ENCODE data around the gene GNG14. TPM values are rescaled to one million over a fixed set of nuclear protein-coding genes. Genes with fewer than 3 reads are reported as not detected.
A peak's percentile ranks its signal among the peaks of the same experiment; 100 is the strongest.

Gene GNG14
- total and polyA plus RNA-seq, 10 of the 15 experiments (the other 5 are each of a cell fraction or from before 2014, with no cell fraction given), result not detected

DNA sequence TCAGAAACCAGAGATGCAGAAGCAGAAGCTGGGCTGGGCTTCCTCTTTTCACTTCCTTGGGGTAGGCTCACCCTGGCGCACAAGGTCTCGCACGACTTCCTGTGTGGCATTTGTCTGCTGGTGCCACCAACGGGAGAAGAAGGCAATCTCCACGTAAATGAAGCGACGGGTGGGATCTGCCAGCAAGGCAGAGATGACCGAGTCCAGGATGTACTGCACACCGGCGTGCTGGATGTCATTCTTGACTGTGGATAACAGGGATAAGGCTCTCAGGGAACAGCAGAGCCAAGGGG lies 22.6 kb upstream of the GNG14 start (continued):
- no peak for TF ChIP-seq TCF12 (IDR thresholded peaks at IDR 0.05; ENCODE audit: low read depth, low read length)
- no peak for TF ChIP-seq MYB (IDR thresholded peaks at IDR 0.05; ENCODE audit: borderline replicate concordance, low read depth, low read length)
- TF ChIP-seq, protein P1, sequence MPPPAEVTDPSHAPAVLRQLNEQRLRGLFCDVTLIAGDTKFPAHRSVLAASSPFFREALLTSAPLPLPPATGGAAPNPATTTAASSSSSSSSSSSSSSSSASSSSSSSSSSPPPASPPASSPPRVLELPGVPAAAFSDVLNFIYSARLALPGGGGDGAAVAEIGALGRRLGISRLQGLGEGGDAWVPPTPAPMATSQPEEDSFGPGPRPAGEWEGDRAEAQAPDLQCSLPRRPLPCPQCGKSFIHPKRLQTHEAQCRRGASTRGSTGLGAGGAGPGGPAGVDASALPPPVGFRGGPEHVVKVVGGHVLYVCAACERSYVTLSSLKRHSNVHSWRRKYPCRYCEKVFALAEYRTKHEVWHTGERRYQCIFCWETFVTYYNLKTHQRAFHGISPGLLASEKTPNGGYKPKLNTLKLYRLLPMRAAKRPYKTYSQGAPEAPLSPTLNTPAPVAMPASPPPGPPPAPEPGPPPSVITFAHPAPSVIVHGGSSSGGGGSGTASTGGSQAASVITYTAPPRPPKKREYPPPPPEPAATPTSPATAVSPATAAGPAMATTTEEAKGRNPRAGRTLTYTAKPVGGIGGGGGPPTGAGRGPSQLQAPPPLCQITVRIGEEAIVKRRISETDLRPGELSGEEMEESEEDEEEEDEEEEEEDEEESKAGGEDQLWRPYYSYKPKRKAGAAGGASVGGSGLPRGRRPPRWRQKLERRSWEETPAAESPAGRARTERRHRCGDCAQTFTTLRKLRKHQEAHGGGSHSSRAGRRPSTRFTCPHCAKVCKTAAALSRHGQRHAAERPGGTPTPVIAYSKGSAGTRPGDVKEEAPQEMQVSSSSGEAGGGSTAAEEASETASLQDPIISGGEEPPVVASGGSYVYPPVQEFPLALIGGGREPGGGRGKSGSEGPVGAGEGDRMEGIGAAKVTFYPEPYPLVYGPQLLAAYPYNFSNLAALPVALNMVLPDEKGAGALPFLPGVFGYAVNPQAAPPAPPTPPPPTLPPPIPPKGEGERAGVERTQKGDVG (CRISPR knock-in tag; IDR thresholded peaks at IDR 0.05), result no peak
- TF ChIP-seq TBL1XR1 (IDR thresholded peaks at IDR 0.05; ENCODE audit: low read depth, low read length), result no peak
- TF ChIP-seq RAD51 (IDR thresholded peaks at IDR 0.05), result no peak
- no peak for TF ChIP-seq ATF2 (IDR thresholded peaks at IDR 0.05; ENCODE audit: low read length)
- TF ChIP-seq, protein P2, sequence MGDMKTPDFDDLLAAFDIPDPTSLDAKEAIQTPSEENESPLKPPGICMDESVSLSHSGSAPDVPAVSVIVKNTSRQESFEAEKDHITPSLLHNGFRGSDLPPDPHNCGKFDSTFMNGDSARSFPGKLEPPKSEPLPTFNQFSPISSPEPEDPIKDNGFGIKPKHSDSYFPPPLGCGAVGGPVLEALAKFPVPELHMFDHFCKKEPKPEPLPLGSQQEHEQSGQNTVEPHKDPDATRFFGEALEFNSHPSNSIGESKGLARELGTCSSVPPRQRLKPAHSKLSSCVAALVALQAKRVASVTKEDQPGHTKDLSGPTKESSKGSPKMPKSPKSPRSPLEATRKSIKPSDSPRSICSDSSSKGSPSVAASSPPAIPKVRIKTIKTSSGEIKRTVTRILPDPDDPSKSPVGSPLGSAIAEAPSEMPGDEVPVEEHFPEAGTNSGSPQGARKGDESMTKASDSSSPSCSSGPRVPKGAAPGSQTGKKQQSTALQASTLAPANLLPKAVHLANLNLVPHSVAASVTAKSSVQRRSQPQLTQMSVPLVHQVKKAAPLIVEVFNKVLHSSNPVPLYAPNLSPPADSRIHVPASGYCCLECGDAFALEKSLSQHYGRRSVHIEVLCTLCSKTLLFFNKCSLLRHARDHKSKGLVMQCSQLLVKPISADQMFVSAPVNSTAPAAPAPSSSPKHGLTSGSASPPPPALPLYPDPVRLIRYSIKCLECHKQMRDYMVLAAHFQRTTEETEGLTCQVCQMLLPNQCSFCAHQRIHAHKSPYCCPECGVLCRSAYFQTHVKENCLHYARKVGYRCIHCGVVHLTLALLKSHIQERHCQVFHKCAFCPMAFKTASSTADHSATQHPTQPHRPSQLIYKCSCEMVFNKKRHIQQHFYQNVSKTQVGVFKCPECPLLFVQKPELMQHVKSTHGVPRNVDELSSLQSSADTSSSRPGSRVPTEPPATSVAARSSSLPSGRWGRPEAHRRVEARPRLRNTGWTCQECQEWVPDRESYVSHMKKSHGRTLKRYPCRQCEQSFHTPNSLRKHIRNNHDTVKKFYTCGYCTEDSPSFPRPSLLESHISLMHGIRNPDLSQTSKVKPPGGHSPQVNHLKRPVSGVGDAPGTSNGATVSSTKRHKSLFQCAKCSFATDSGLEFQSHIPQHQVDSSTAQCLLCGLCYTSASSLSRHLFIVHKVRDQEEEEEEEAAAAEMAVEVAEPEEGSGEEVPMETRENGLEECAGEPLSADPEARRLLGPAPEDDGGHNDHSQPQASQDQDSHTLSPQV (IDR thresholded peaks at IDR 0.05), result no peak
- TF ChIP-seq, protein P3, sequence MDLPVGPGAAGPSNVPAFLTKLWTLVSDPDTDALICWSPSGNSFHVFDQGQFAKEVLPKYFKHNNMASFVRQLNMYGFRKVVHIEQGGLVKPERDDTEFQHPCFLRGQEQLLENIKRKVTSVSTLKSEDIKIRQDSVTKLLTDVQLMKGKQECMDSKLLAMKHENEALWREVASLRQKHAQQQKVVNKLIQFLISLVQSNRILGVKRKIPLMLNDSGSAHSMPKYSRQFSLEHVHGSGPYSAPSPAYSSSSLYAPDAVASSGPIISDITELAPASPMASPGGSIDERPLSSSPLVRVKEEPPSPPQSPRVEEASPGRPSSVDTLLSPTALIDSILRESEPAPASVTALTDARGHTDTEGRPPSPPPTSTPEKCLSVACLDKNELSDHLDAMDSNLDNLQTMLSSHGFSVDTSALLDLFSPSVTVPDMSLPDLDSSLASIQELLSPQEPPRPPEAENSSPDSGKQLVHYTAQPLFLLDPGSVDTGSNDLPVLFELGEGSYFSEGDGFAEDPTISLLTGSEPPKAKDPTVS (IDR thresholded peaks at IDR 0.05; ENCODE audit: low read depth, low read length), result no peak
- 0 out of 2 replicates have a peak, but pooled peaks have one; percentile 19 for TF ChIP-seq YY1 (IDR thresholded peaks at IDR 0.05; ENCODE audit: low read depth, low read length)
- TF ChIP-seq IRF4 (IDR thresholded peaks at IDR 0.05; ENCODE audit: low read depth, low read length), result no peak
- peak; percentile 70 for TF ChIP-seq POLR2A (IDR thresholded peaks at IDR 0.05; ENCODE audit: low read depth, low read length)
- no peak for TF ChIP-seq ZNF622 (IDR thresholded peaks at IDR 0.05)
- 0 out of 3 replicates have a peak, but pooled peaks have one; percentile 2 for TF ChIP-seq POU2F2 (IDR thresholded peaks at IDR 0.05; ENCODE audit: borderline replicate concordance, low read depth, low read length)
- TF ChIP-seq RFX5 (IDR thresholded peaks at IDR 0.05; ENCODE audit: low read depth, low read length), result no peak
- no peak for TF ChIP-seq ZNF217 (IDR thresholded peaks at IDR 0.05)
- no peak for TF ChIP-seq FOS (IDR thresholded peaks at IDR 0.05; ENCODE audit: borderline replicate concordance, extremely low read depth, insufficient read length)
- TF ChIP-seq SUZ12 (IDR thresholded peaks at IDR 0.05; ENCODE audit: unreplicated experiment), result no peak
- TF ChIP-seq USF2 (IDR thresholded peaks at IDR 0.05; ENCODE audit: borderline replicate concordance, low read depth, low read length), result no peak
- TF ChIP-seq BCL11A (IDR thresholded peaks at IDR 0.05; ENCODE audit: low read depth, low read length), result no peak
- TF ChIP-seq, protein P4, sequence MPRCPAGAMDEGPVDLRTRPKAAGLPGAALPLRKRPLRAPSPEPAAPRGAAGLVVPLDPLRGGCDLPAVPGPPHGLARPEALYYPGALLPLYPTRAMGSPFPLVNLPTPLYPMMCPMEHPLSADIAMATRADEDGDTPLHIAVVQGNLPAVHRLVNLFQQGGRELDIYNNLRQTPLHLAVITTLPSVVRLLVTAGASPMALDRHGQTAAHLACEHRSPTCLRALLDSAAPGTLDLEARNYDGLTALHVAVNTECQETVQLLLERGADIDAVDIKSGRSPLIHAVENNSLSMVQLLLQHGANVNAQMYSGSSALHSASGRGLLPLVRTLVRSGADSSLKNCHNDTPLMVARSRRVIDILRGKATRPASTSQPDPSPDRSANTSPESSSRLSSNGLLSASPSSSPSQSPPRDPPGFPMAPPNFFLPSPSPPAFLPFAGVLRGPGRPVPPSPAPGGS (IDR thresholded peaks at IDR 0.05; ENCODE audit: borderline replicate concordance, insufficient read depth, low read depth, low read length, poor library complexity, severe bottlenecking), result no peak
